RWPE1 (cell line): ENCODE data around the gene FXYD7.

Experiments
- CTCF ChIA-PET: fragments of 350-600 bp; sonication (Branson Sonifier 250); formaldehyde crosslinking; extraction: SDS; loops from one replicate; lab custom pipeline; 2021; lab: Yijun Ruan, JAX
- POLR2A ChIA-PET: fragments of 400-600 bp; formaldehyde crosslinking; extraction: SDS; loops from one replicate; lab custom pipeline; 2020; ENCODE audit warnings: antibody characterized with exemption; ENCODE audit not compliant: low non-redundant PET; lab: Yijun Ruan, JAX
- DNase-seq: peaks from one replicate; pipeline ENCODE4 v3.0.0; 2012; ENCODE audit warnings: low spot score
- H3K27ac ChIP-seq: fragments of 450-650 bp; 2 replicates; pipeline ENCODE4 v1.5.1; 2017
- TF ChIP-seq, protein P1 (sequence below): fragments of 450-650 bp; conservative IDR thresholded peaks from 2 replicates; pipeline ENCODE4 v1.5.1; 2017; ENCODE audit warnings: low read depth, mild to moderate bottlenecking

FXYD7 gene

DNA sequence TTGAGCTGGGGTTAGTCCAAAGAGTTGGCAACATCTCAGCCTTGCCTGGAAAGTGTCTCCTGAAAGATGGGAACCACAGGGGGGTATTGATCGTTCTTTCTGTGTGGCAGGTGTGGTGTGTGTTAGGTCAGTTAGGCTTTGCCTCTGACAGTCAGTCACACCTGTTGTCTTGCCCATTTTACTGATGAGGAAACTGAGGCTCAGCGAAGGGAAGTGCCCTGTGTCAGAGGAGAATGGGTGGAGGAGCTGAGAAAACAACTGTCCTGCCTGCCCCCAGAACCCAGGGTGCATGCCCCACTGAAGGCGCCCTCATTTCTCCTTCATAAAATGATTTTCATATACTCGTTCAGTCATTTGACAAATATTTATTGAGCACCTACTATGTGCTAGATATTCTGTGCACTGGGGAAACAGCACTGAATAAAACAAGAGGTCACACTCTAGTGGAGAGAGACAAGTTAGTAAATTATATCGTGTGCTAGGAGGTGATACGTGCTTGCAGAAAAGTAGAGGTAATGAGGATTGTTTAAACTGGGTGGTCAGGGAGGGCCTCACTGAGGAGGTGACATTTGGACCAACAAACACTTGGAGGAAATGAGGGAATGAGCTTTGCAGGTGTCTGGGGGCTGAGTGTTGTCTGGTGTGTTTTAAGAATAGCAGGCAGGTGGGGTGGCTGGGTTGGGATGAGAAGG, 13.1 kb downstream of the FXYD7 start:
- ChIA-PET CTCF (no interaction called here), POLR2A (no interaction called here)
- DNase-seq = no peak
- TF ChIP-seq, protein P1, sequence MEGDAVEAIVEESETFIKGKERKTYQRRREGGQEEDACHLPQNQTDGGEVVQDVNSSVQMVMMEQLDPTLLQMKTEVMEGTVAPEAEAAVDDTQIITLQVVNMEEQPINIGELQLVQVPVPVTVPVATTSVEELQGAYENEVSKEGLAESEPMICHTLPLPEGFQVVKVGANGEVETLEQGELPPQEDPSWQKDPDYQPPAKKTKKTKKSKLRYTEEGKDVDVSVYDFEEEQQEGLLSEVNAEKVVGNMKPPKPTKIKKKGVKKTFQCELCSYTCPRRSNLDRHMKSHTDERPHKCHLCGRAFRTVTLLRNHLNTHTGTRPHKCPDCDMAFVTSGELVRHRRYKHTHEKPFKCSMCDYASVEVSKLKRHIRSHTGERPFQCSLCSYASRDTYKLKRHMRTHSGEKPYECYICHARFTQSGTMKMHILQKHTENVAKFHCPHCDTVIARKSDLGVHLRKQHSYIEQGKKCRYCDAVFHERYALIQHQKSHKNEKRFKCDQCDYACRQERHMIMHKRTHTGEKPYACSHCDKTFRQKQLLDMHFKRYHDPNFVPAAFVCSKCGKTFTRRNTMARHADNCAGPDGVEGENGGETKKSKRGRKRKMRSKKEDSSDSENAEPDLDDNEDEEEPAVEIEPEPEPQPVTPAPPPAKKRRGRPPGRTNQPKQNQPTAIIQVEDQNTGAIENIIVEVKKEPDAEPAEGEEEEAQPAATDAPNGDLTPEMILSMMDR = no peak
- H3K27ac ChIP-seq = peak overlapping the region; percentile 79

DNA sequence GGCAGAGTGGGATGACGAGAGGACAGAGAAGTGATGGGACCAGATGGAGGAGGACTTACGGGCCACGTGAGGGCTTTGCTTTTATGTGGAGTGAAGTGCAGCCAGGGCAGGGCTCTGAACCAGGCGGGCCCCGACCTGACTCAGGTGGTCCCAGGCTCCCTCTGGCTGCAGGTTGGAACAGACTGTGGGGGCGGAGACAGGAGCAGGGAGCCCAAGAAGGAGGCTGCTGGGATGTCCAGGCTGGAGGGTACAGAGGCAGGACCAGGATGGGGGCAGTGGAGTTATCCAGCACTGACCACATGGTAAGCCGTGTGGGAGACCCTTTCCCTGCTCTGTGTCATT, 13.6 kb downstream of the FXYD7 start:
- ChIA-PET CTCF (no interaction called here), POLR2A (no interaction called here)
- TF ChIP-seq, protein P1 = no peak
- DNase-seq = no peak
- peak overlapping the region; percentile 15; the same call in 1 of the 2 replicates for H3K27ac ChIP-seq

DNA sequence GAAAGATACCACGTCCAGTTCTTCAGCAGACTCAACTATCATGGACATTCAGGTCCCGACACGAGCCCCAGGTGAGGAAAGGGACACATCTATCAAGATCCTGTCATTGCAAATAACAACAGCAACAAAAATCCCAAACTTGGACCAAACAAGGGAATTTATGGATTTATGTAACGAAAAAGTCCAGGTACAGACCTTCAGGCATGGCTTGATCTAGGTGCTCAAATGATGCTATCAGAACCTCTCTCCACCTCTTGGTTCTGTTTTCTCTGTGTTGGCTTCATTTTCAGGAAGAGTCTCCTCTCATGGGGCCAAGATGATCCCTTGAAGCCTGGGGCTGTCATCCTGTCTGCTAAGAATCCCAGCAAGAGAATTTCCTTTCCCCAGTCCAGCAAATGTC, 14.4 kb downstream of the FXYD7 start:
- 0 out of 2 replicates have a peak overlapping the region, but pooled peaks have one; percentile 15 for H3K27ac ChIP-seq
- DNase-seq = no peak
- TF ChIP-seq, protein P1 = no peak
- ChIA-PET CTCF (no interaction called here), POLR2A (no interaction called here)

DNA sequence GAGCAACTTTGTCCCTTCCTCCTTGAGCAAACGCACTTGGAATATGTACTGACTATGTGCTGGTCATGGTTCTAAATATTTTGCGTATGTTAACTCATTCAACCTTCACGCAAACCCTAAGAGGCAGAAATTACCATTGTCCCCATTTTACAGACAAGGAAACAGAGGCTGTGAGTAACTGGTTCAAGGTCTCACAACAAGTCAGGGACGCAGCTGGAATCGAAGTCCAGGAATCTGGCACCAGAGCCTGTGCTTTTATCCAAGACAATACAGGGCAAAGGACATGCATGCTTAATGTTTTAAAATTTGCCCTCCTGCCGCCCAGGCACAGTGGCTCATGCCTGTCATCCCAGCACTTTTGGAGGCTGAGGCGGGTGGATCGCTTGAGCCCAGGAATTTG, 16.6 kb downstream of the FXYD7 start:
- CTCF ChIA-PET = interaction anchor here (1.0 kb wide), 1 partner anchor 111 kb away, joined by 3 read pairs; no protein-coding TSS in a partner anchor

DNA sequence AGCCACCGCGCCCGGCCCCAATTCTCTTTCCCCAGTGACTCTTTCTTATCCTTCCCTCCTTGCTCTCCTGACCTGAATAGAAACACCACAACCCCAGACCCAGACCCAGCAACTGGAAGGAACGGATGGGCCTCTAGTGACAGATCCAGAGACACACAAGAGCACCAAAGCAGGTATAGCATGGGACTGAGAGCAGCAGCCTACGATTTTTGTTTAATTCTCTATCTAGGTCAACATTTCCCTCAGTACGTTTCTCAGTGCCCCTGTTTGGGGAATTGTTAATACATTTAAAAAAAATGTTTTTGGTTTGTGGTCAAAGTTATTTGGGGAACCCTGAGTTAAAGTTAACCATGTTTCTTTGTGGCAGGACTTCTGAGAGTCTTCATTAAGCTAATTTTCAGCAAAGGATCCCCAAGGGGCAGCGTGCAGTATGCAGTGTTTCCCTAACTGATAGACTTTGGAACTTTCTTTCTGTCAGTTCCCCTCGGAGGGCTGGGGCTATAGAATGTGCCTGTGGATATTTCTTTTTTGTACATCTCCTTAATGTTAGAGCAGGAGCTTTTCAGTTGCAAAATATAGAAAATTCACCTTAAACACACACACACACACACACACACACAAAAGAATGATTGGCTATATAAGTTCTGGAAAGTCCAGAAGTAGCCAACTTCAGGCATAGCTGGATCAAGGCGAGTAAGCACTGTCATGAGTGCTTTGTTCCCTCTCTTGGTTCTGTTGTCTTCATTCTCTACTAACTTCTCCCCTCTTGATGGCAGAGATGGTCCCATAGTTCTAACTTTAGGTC, 17.8 kb downstream of the FXYD7 start:
- CTCF ChIA-PET = interaction anchor here (0.6 kb wide), 1 partner anchor 87 kb away, joined by 5 read pairs; no protein-coding TSS in a partner anchor
- no peak overlapping the region for H3K27ac ChIP-seq
- TF ChIP-seq, protein P1 = no peak
- DNase-seq = no peak
- POLR2A ChIA-PET = interaction anchor here (0.6 kb wide), 1 partner anchor 81 kb away, joined by 3 read pairs; no protein-coding TSS in a partner anchor

More for the DNA sequence above, 16.6 kb downstream of the FXYD7 start:
- TF ChIP-seq, protein P1 = no peak
- H3K27ac ChIP-seq = no peak overlapping the region
- no peak for DNase-seq
- POLR2A ChIA-PET = interaction anchor here (0.7 kb wide), 1 partner anchor 96 kb away, joined by 5 read pairs; no protein-coding TSS in a partner anchor

DNA sequence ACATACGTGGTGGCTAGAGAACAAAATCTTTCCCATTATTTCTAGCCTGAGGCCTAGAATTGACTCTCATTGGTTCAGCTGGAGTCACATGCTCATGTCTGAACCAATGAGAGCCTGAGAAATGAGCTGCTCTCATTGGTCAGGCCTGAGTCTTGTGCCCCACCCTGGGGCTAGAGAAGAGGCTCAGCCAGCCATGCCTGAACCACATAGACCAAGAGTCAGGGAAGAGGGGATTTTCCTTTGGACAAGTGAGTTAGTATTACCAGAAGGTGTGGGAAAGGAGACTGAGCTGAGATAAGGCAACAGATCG, 18.3 kb downstream of the FXYD7 start:
- no peak overlapping the region for H3K27ac ChIP-seq
- TF ChIP-seq, protein P1 = no peak
- CTCF ChIA-PET = interaction anchor here (0.6 kb wide), 1 partner anchor 86 kb away, joined by 5 read pairs; no protein-coding TSS in a partner anchor

More for the DNA sequence above, 18.3 kb downstream of the FXYD7 start:
- no peak for DNase-seq
- POLR2A ChIA-PET = no interaction called here
